RKO (cell line): ENCODE results near the gene GPATCH2.
"Not testable (repeated sequence)": the region's sequence is repeated elsewhere in the genome, so short reads cannot be mapped to it uniquely, and the experiment has no call there.

Experiments
- DNase-seq: peaks from one replicate; pipeline ENCODE4 v3.0.0-alpha.2; 2016; ENCODE audit warnings: low spot score

GPATCH2 gene

GRCh38 chr1:217525773-217526490 lies 105.0 kb downstream of the GPATCH2 start:
- no peak for DNase-seq

- DNase-seq: no peak
Measured at GRCh38 chr1:217524787-217525520, 105.9 kb downstream of the GPATCH2 start.

GRCh38 chr1:217523921-217524320 lies 107.0 kb downstream of the GPATCH2 start:
- DNase-seq: not testable (repeated sequence)

- DNase-seq: no peak
Measured at GRCh38 chr1:217522277-217522676, 108.6 kb downstream of the GPATCH2 start.

GRCh38 chr1:217521317-217521716 lies 109.6 kb downstream of the GPATCH2 start:
- DNase-seq: no peak

- peak; percentile 81 for DNase-seq
Measured at GRCh38 chr1:217506878-217507277, 124.0 kb downstream of the GPATCH2 start.

GRCh38 chr1:217498209-217498608 lies 132.7 kb downstream of the GPATCH2 start:
- no peak for DNase-seq

- no peak for DNase-seq
Measured at GRCh38 chr1:217495249-217495648, 135.6 kb downstream of the GPATCH2 start.

GRCh38 chr1:217494767-217495166 lies 136.1 kb downstream of the GPATCH2 start:
- no peak for DNase-seq

GRCh38 chr1:217493290-217493689 lies 137.6 kb downstream of the GPATCH2 start:
- DNase-seq: no peak

GRCh38 chr1:217484871-217485270 lies 146.0 kb downstream of the GPATCH2 start:
- no peak for DNase-seq

GRCh38 chr1:217482356-217483102 lies 148.4 kb downstream of the GPATCH2 start:
- DNase-seq: peak; percentile 82

GRCh38 chr1:217478450-217478849 lies 152.4 kb downstream of the GPATCH2 start:
- DNase-seq: no peak

- peak; percentile 19 for DNase-seq
Measured at GRCh38 chr1:217472915-217473314, 158.0 kb downstream of the GPATCH2 start.

- DNase-seq: no peak
Measured at GRCh38 chr1:217471403-217471802, 159.5 kb downstream of the GPATCH2 start.

GRCh38 chr1:217469983-217470382 lies 160.9 kb downstream of the GPATCH2 start:
- DNase-seq: no peak

- DNase-seq: no peak
Measured at GRCh38 chr1:217465102-217465501, 165.8 kb downstream of the GPATCH2 start.

GRCh38 chr1:217462666-217463065 lies 168.2 kb downstream of the GPATCH2 start:
- no peak for DNase-seq

GRCh38 chr1:217462159-217462558 lies 168.7 kb downstream of the GPATCH2 start:
- DNase-seq: no peak

GRCh38 chr1:217457016-217457415 lies 173.9 kb downstream of the GPATCH2 start:
- no peak for DNase-seq

GRCh38 chr1:217456261-217456660 lies 174.6 kb downstream of the GPATCH2 start:
- no peak for DNase-seq

GRCh38 chr1:217453816-217454215 lies 177.1 kb downstream of the GPATCH2 start:
- DNase-seq: no peak

- DNase-seq: no peak
Measured at GRCh38 chr1:217449370-217449769, 181.5 kb downstream of the GPATCH2 start.
